Measurements from ENCODE around the gene RGS6. TPM values are rescaled to one million over a fixed set of nuclear protein-coding genes. Genes with fewer than 3 reads are reported as not detected.

Gene RGS6
- total and polyA plus RNA-seq, 2 experiments from 2014 or later = not detected

DNA sequence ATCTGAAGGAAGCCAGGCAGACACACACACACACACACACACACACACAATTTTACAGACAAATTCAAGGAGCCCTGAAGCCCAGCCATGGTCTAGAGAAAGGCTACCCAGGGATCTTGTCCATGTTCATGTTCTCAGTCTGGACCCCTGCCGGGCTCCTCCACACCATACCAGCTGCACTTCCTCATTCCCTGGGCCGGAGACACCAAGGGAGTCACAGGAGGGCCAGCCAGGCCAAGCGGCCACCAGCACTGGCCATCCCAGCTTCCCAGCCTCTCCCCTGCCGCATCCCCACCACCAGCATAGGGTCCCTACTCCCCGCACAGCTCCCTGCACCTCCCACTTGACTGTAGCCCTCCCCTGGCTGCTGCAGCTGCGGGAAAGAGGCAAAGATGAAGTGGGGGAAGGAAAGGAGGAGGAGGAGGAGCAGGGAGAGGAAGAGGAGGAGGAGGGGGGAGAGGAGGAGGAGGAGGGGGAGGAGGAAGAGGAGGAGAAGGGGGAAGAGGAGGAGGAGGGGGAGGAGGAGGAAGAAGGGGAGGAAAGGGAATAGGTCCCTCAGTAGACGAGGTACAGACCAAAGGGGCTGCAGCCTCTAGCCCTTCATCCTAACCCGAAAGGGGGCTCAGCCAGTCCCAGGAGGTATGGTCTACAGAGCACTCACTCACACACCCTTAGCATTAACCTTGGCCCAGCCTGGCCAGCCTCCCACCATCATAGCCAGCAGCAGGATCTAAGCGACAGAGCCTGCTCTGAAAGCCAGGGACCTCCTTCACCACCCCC, 668.5 kb downstream of the RGS6 start:
- no peak overlapping the region for H2AFZ ChIP-seq
- in situ Hi-C loops (cut with MboI) = no loop called here

DNA sequence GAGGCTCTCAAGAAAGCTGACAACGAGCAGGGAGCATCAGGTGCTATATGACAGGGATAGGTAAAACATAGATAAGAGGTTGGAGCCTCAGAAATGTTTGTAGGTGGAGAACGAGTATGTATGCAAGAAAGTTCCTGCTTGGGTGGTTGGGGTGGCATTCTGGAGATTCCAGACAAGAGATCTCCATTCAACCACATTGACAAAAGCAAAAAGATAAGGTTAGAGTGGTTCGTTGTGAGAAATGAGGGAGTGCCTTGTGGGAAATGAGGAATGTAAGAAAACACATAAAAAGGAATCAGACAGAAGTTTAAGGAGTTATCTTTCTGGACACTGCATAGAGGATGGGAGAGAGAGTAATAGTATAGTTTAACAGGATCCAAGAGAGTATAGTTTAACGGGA, 671.4 kb downstream of the RGS6 start:
- TF ChIP-seq EZH2 (IDR thresholded peaks at IDR 0.05; ENCODE audit: insufficient read depth, poor library complexity, severe bottlenecking) (no peak), EZH2phosphoT487 (IDR thresholded peaks at IDR 0.05; ENCODE audit: insufficient read depth, low read depth) (no peak)
- H2AFZ ChIP-seq = no peak overlapping the region
- in situ Hi-C loops (cut with MboI) = no loop called here
- no peaks in the 10 kb centered on the region for H3K9me3 ChIP-seq (ENCODE audit: low read depth)
- H3K36me3 ChIP-seq (ENCODE audit: low read depth) = no peaks in the 10 kb centered on the region
- WGBS, 2 experiments (ENCODE audit: low coverage in 1 of 2, low lambda C conversion rate in 2 of 2, missing lambda C conversion rate in 2 of 2) = 53 to 54% methylated on average over 4 of the region's 4 CpGs
- H3K9me2 ChIP-seq (ENCODE audit: insufficient read depth) = no peaks in the 10 kb centered on the region
- H3K4me2 ChIP-seq (ENCODE audit: unreplicated experiment) = no peak overlapping the region
- H3K27ac ChIP-seq = no peak overlapping the region
- no peaks in the 10 kb centered on the region for H4K20me1 ChIP-seq (ENCODE audit: insufficient read depth)
- no peak for DNase-seq
- H3K79me2 ChIP-seq (ENCODE audit: insufficient read depth) = no peaks in the 10 kb centered on the region
- no peak overlapping the region for H3K9ac ChIP-seq
- H3K27me3 ChIP-seq (replicated peaks; ENCODE audit: insufficient read depth) = no peaks in the 10 kb centered on the region
- no peak overlapping the region for H3K4me3 ChIP-seq
- peaks cover 22% of the 10 kb centered on the region for H3K4me1 ChIP-seq (ENCODE audit: insufficient read depth)
- peaks cover 16% of the 10 kb centered on the region for H3F3A ChIP-seq (ENCODE audit: insufficient read depth)

More for the DNA sequence above, 668.5 kb downstream of the RGS6 start:
- no peaks in the 10 kb centered on the region for H3K27me3 ChIP-seq (replicated peaks; ENCODE audit: insufficient read depth)
- H3K4me3 ChIP-seq = no peak overlapping the region
- H3K4me1 ChIP-seq (ENCODE audit: insufficient read depth) = no peaks in the 10 kb centered on the region
- H3K9me2 ChIP-seq (ENCODE audit: insufficient read depth) = no peaks in the 10 kb centered on the region
- H3K9ac ChIP-seq = no peak overlapping the region
- no peaks in the 10 kb centered on the region for H3K36me3 ChIP-seq (ENCODE audit: low read depth)
- no peak for DNase-seq
- H3F3A ChIP-seq (ENCODE audit: insufficient read depth) = no peaks in the 10 kb centered on the region
- TF ChIP-seq EZH2phosphoT487 (IDR thresholded peaks at IDR 0.05; ENCODE audit: insufficient read depth, low read depth) (no peak), EZH2 (IDR thresholded peaks at IDR 0.05; ENCODE audit: insufficient read depth, poor library complexity, severe bottlenecking) (no peak)
- no peaks in the 10 kb centered on the region for H3K79me2 ChIP-seq (ENCODE audit: insufficient read depth)
- no peak overlapping the region for H3K27ac ChIP-seq
- H4K20me1 ChIP-seq (ENCODE audit: insufficient read depth) = no peaks in the 10 kb centered on the region
- no peaks in the 10 kb centered on the region for H3K9me3 ChIP-seq (ENCODE audit: low read depth)
- WGBS, 2 experiments (ENCODE audit: low coverage in 1 of 2, low lambda C conversion rate in 2 of 2, missing lambda C conversion rate in 2 of 2) = 73 to 78% methylated on average over 8 to 9 of the region's 9 CpGs
- no peak overlapping the region for H3K4me2 ChIP-seq (ENCODE audit: unreplicated experiment)

DNA sequence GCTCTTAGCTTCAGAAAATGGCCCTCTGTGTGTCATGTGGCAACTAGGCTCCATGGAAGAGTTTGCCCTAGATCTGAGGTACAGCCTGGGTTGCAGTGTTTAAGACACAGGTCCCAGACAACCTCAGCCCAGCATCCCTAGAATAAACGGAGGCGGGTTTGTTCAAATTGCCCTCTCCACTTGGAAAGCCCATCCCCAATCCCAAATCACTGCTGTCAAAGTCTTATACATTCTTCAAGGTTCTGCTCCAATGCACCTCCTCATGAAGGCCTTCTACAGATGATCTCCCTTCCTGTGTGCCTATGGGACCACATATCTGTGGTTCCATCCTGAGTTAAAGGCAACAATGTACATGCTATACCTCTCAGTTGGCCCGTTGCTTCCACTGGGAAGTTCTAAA, 671.9 kb downstream of the RGS6 start:
- Histone ChIP-seq H3K9me3 (ENCODE audit: low read depth) (no peaks in the 10 kb centered on the region), H3K36me3 (ENCODE audit: low read depth) (no peaks in the 10 kb centered on the region), H3K9ac (no peak overlapping the region), H3F3A (ENCODE audit: insufficient read depth) (peaks cover 21% of the 10 kb centered on the region), H3K27me3 (replicated peaks; ENCODE audit: insufficient read depth) (no peaks in the 10 kb centered on the region), H3K27ac (no peak overlapping the region), H3K4me2 (ENCODE audit: unreplicated experiment) (no peak overlapping the region), H3K4me1 (ENCODE audit: insufficient read depth) (peaks cover 27% of the 10 kb centered on the region), H4K20me1 (ENCODE audit: insufficient read depth) (no peaks in the 10 kb centered on the region), H3K4me3 (no peak overlapping the region), H3K9me2 (ENCODE audit: insufficient read depth) (no peaks in the 10 kb centered on the region), H2AFZ (no peak overlapping the region), H3K79me2 (ENCODE audit: insufficient read depth) (no peaks in the 10 kb centered on the region)
- no peak for DNase-seq
- in situ Hi-C loops (cut with MboI) = no loop called here
- WGBS, 2 experiments (ENCODE audit: low coverage in 1 of 2, low lambda C conversion rate in 2 of 2, missing lambda C conversion rate in 2 of 2) = 72 to 73% methylated on average over 3 of the region's 3 CpGs
- no peak for TF ChIP-seq EZH2phosphoT487 (IDR thresholded peaks at IDR 0.05; ENCODE audit: insufficient read depth, low read depth)
- TF ChIP-seq EZH2 (IDR thresholded peaks at IDR 0.05; ENCODE audit: insufficient read depth, poor library complexity, severe bottlenecking) = no peak

DNA sequence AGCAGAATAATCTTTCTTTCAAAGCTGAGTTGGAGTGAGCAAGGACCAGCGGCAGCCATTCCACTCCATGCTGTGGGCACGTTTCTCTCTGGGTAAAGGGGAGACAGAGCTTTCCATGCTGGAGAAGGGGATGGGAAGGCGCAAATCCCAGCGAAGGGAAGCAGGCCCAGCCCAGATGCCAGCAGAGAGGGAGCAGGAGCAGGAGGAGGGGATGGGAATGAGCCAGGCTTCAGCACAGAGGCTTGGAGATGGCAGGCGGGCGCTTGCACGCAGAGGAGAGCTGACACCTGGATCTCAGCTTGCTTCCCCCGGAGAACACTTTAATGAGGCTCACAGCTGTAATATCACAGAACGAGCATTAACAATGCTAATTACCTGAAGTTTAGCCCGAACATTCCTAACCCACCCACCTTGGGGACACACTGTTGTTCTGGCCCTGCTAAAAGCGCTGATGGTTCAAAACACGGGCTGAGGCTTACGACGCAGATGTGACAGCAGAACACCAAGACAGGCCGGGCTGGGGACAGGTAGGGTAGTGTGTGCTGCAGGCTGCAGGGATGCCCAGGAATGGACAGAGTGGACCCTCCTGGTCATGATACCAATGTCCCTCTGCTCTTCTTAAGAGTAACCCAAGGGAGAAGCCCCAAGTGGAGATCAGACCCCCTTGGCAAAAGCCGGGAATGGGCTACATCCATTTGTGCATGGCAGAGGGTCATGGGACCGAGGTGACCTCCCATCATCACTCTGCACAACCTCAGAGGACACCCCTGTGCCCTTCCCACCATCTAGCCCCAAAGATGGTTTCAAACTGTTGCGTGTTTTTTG, 673.1 kb downstream of the RGS6 start:
- H3K27me3 ChIP-seq (replicated peaks; ENCODE audit: insufficient read depth) = no peaks in the 10 kb centered on the region

More for the DNA sequence above, 673.1 kb downstream of the RGS6 start:
- H3F3A ChIP-seq (ENCODE audit: insufficient read depth) = peaks cover 26% of the 10 kb centered on the region
- no peaks in the 10 kb centered on the region for H3K9me2 ChIP-seq (ENCODE audit: insufficient read depth)
- H3K9me3 ChIP-seq (ENCODE audit: low read depth) = no peaks in the 10 kb centered on the region
- TF ChIP-seq EZH2phosphoT487 (IDR thresholded peaks at IDR 0.05; ENCODE audit: insufficient read depth, low read depth) (no peak), EZH2 (IDR thresholded peaks at IDR 0.05; ENCODE audit: insufficient read depth, poor library complexity, severe bottlenecking) (no peak)
- WGBS, 2 experiments (ENCODE audit: low coverage in 1 of 2, low lambda C conversion rate in 2 of 2, missing lambda C conversion rate in 2 of 2) = 78% methylated on average over 18 of the region's 18 CpGs
- H3K36me3 ChIP-seq (ENCODE audit: low read depth) = no peaks in the 10 kb centered on the region
- H3K4me1 ChIP-seq (ENCODE audit: insufficient read depth) = peaks cover 36% of the 10 kb centered on the region
- no peak overlapping the region for H3K4me2 ChIP-seq (ENCODE audit: unreplicated experiment)
- no peak overlapping the region for H3K4me3 ChIP-seq
- no peak overlapping the region for H3K9ac ChIP-seq
- H4K20me1 ChIP-seq (ENCODE audit: insufficient read depth) = no peaks in the 10 kb centered on the region
- no peak overlapping the region for H3K27ac ChIP-seq
- in situ Hi-C loops (cut with MboI) = no loop called here
- no peak for DNase-seq
- H2AFZ ChIP-seq = no peak overlapping the region
- H3K79me2 ChIP-seq (ENCODE audit: insufficient read depth) = no peaks in the 10 kb centered on the region
